ELR (cell line): ENCODE measurements around the gene FAM25A.

Experiments
- DNase-seq: peaks from one replicate; pipeline ENCODE4 v3.0.0-alpha.2; 2015; ENCODE audit warnings: low read depth

The FAM25A gene

GRCh38 chr10:87064651-87065050, 44.6 kb downstream of the FAM25A start:
- DNase-seq: no peak

DNA sequence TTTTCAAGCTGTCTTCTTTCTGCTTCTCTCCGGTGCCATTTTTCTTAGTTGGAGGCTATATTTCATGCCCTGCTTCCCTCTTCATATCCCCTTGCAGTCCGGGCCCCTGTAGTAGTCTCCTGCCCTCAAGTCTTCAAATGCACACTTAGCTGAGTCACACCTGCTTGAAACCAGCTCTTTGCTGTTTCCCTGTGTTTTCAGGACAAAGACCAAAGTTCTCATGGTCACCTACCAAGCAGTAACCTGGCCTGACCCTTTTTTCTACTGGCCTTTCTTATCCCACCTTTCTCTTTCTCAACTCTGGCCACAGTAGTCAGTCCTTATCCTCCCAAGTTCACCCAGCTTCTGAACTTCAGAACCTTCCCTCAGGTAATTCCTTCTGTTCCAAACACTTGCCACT, 46.1 kb downstream of the FAM25A start:
- no peak for DNase-seq

DNA sequence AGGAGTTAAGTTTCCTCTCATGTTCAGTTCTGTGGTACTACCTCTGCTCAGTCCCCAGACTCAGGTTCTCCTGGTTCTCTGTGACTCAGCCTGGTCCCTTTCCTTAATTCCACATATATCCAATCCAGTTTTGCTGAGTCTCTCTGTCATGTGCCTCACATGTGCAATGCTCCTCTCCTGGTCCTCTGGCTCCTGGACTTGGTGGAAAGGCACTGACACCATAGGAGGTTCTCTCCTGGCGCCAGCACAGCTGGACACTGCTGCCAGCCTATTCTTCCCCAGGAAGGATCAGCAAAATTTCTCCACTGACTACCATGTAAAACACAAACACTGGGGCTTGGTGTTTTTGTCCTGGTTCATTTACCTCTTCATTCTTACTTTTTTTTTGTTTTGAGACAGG, 46.8 kb downstream of the FAM25A start:
- no peak for DNase-seq

- DNase-seq: no peak
Observed at GRCh38 chr10:87068281-87068680, 48.2 kb downstream of the FAM25A start.

DNA sequence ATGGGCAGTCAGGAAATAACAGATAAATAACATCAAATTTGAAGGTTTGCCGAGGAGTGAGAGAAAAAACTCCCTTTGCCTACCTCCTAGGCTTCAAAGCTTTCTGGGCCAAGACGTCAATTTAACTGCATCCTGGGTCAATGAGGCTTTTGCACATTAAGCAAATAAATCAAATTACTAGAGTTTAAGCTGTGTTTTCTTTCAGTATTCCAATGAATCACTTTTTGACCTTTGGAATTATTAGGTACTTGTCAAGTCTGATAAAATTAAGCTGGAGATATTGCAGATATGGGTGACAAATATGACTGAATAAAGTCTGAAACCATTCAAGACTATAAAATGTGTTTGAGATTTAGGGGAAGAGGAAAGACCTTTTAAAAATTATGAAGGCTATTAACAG, 52.4 kb downstream of the FAM25A start:
- DNase-seq: no peak
